Measurements from ENCODE around the gene AUTS2. TPM values are rescaled to one million over a fixed set of nuclear protein-coding genes. Genes with fewer than 3 reads are reported as not detected.

AUTS2 gene
- total RNA-seq, 6 donors from 2014 or later: 38.9 to 151 (median 55.8) TPM

DNA sequence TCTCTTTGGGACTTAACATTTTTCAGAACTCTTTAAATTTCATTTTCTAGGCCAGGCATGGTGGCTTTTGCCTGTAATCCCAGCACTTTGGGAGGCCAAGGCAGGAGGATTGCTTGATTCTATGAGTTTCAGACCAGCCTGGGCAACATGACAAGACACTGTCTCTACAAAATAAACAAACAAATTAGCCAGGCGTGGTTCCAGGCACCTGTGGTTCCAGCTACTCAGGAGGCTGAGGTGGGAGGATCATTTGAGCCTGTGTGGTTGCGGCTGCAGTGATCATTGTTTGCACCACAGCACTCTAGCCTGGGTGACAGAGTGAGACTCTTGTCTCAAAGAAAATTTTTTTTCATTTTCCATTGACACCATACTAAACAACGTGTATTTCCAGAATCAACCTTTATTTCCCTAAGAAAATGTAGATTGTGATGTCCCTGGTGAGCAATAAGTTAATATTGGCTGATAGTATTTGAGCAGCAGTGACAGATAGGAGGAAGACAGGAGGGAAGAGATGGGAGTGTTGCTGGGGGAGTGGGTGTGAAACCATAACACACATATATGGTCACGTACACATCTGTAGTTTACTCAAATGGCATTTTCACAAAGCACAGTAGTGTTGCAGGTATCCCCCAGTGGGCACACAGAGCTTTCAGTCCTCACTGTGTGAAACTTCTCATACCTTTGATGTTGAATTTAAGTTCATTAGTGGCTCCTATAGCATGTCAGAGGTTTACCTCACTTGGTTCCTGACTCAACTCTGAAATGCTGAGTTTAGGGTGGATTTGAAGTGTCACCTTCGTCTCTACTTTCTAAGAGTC is 205.6 kb downstream of the AUTS2 start:
- no peak overlapping the region for H3K27ac ChIP-seq
- no peak for ATAC-seq (ENCODE audit: low FRiP score in 2 of 2)
- no peaks in the 10 kb centered on the region for H3K36me3 ChIP-seq
- H3K4me1 ChIP-seq: peaks cover 13 to 22% (median 17%) of the 10 kb centered on the region in 4 donors
- no peak overlapping the region for H3K4me3 ChIP-seq
- TF ChIP-seq POLR2A (IDR thresholded peaks at IDR 0.05) (no peak), EP300 (IDR thresholded peaks at IDR 0.05) (no peak), POLR2AphosphoS5 (IDR thresholded peaks at IDR 0.05) (no peak)
- TF ChIP-seq, protein P1, sequence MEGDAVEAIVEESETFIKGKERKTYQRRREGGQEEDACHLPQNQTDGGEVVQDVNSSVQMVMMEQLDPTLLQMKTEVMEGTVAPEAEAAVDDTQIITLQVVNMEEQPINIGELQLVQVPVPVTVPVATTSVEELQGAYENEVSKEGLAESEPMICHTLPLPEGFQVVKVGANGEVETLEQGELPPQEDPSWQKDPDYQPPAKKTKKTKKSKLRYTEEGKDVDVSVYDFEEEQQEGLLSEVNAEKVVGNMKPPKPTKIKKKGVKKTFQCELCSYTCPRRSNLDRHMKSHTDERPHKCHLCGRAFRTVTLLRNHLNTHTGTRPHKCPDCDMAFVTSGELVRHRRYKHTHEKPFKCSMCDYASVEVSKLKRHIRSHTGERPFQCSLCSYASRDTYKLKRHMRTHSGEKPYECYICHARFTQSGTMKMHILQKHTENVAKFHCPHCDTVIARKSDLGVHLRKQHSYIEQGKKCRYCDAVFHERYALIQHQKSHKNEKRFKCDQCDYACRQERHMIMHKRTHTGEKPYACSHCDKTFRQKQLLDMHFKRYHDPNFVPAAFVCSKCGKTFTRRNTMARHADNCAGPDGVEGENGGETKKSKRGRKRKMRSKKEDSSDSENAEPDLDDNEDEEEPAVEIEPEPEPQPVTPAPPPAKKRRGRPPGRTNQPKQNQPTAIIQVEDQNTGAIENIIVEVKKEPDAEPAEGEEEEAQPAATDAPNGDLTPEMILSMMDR (IDR thresholded peaks at IDR 0.05): no peak
- H3K27me3 ChIP-seq: no peaks in the 10 kb centered on the region
- WGBS, 2 donors: 89 to 91% methylated on average over 5 of the region's 5 CpGs
- no peaks in the 10 kb centered on the region for H3K9me3 ChIP-seq
- DNase-seq: no peak

GRCh38 chr7:69804962-69805361 is 206.7 kb downstream of the AUTS2 start:
- no peak for DNase-seq
- no peak for TF ChIP-seq EP300 (IDR thresholded peaks at IDR 0.05)
- TF ChIP-seq, protein P1 (IDR thresholded peaks at IDR 0.05): no peak
- TF ChIP-seq POLR2AphosphoS5 (IDR thresholded peaks at IDR 0.05): no peak
- TF ChIP-seq POLR2A (IDR thresholded peaks at IDR 0.05): no peak
- 71 to 82% methylated on average over 2 of the region's 2 CpGs for WGBS, 2 donors
- Histone ChIP-seq H3K36me3 (no peaks in the 10 kb centered on the region), H3K9me3 (no peaks in the 10 kb centered on the region), H3K27me3 (no peaks in the 10 kb centered on the region), H3K4me3 (no peak overlapping the region), H3K27ac (no peak overlapping the region), H3K4me1 (peaks cover 9 to 18% (median 15%) of the 10 kb centered on the region in 4 donors)
- ATAC-seq (ENCODE audit: low FRiP score in 2 of 2): no peak

DNA sequence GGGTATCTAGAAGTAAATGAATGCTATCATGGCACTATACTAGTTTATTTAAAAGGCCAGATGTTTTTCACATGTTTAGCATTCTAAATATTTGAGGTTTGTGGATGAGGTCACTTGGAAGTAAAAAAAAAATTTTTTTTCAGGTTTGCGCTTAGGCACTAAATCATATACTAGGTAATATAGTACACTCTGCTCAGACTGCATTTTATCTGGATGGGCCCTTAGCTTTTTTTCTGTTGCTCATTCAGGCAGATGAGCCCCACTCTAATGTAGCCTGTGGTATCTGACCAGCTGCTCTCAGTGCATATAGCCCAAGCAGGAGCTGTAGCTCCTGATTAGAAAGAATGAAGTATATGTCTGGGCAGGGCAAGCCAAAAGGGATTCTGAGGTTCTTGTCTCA is 210.1 kb downstream of the AUTS2 start:
- H3K27me3 ChIP-seq: no peaks in the 10 kb centered on the region
- H3K36me3 ChIP-seq: no peaks in the 10 kb centered on the region
- no peak overlapping the region for H3K27ac ChIP-seq
- peaks cover 0 to 6% (median 0%) of the 10 kb centered on the region in 4 donors for H3K4me1 ChIP-seq
- DNase-seq (no peak), ATAC-seq (ENCODE audit: low FRiP score in 2 of 2) (no peak)
- H3K9me3 ChIP-seq: no peaks in the 10 kb centered on the region
- TF ChIP-seq POLR2A (IDR thresholded peaks at IDR 0.05) (no peak), POLR2AphosphoS5 (IDR thresholded peaks at IDR 0.05) (no peak), EP300 (IDR thresholded peaks at IDR 0.05) (no peak)
- TF ChIP-seq, protein P1 (IDR thresholded peaks at IDR 0.05): no peak
- H3K4me3 ChIP-seq: no peak overlapping the region
- WGBS, 2 donors: 97 to 100% methylated on average over 1 of the region's 1 CpG

GRCh38 chr7:69811476-69812308 is 213.4 kb downstream of the AUTS2 start:
- H3K27ac ChIP-seq: no peak overlapping the region
- no peaks in the 10 kb centered on the region for H3K9me3 ChIP-seq
- 92 to 96% methylated on average over 7 of the region's 7 CpGs for WGBS, 2 donors

More at GRCh38 chr7:69811476-69812308, 213.4 kb downstream of the AUTS2 start:
- DNase-seq: no peak
- no peak for TF ChIP-seq EP300 (IDR thresholded peaks at IDR 0.05)
- TF ChIP-seq, protein P1 (IDR thresholded peaks at IDR 0.05): no peak
- TF ChIP-seq POLR2AphosphoS5 (IDR thresholded peaks at IDR 0.05): no peak
- no peak for TF ChIP-seq POLR2A (IDR thresholded peaks at IDR 0.05)
- Histone ChIP-seq H3K4me3 (no peak overlapping the region), H3K4me1 (peaks cover 6 to 22% (median 7%) of the 10 kb centered on the region in 4 donors), H3K36me3 (no peaks in the 10 kb centered on the region), H3K27me3 (no peaks in the 10 kb centered on the region)
- no peak for ATAC-seq (ENCODE audit: low FRiP score in 2 of 2)
